Astrocyte (in vitro differentiated cells and primary cell): ENCODE results near the gene S100A6.

Source experiments
- CTCF ChIP-seq: IDR thresholded peaks from 2 replicates; pipeline ENCODE4 v1.5.1; 2011; ENCODE audit warnings: low read depth, mild to moderate bottlenecking, inconsistent platforms, low read length, moderate library complexity; ENCODE audit not compliant: insufficient read depth
- EZH2 ChIP-seq: IDR thresholded peaks from 2 replicates; pipeline ENCODE4 v1.6.1; 2012; ENCODE audit warnings: mild to moderate bottlenecking, low read length, inconsistent platforms; ENCODE audit not compliant: insufficient read depth

- TF ChIP-seq CTCF (no peak), EZH2 (no peak)
These were observed 30.9 kb upstream of the S100A6 start for GRCh38 chr1:153566414-153567371.
